WERI-Rb-1 (cell line): ENCODE data around the gene RAB28.

Experiments
- DNase-seq: peaks from one replicate; pipeline ENCODE4 v3.0.0-alpha.2; 2020
- H3K27ac ChIP-seq: fragments of 250-450 bp; sonication (Bioruptor Pico); 2 replicates; pipeline ENCODE4 v1.5.1; 2020; ENCODE audit warnings: mild to moderate bottlenecking, moderate library complexity
- H3K27me3 ChIP-seq: fragments of 250-450 bp; sonication (Bioruptor Pico); 2 replicates; pipeline ENCODE4 v1.5.1; 2021; ENCODE audit warnings: mild to moderate bottlenecking, low read depth, moderate library complexity; ENCODE audit not compliant: insufficient read depth, severe bottlenecking
- H3K36me3 ChIP-seq: fragments of 250-450 bp; sonication (Bioruptor Pico); 2 replicates; pipeline ENCODE4 v1.5.1; 2020; ENCODE audit warnings: mild to moderate bottlenecking, moderate library complexity
- H3K4me3 ChIP-seq: 2 replicates; pipeline ENCODE4 v1.5.1; 2011; ENCODE audit warnings: low read depth, mild to moderate bottlenecking, control low read depth, low read length
- H3K9me3 ChIP-seq: fragments of 250-450 bp; sonication (Bioruptor Pico); 2 replicates; pipeline ENCODE4 v1.5.1; 2021; ENCODE audit warnings: mild to moderate bottlenecking, moderate library complexity; ENCODE audit not compliant: severe bottlenecking
- TF ChIP-seq, protein P1 (sequence below): IDR thresholded peaks from 2 replicates; pipeline ENCODE4 v1.5.1; 2011; ENCODE audit warnings: low read depth, mild to moderate bottlenecking, control low read depth, inconsistent platforms, low read length

RAB28 gene

DNA sequence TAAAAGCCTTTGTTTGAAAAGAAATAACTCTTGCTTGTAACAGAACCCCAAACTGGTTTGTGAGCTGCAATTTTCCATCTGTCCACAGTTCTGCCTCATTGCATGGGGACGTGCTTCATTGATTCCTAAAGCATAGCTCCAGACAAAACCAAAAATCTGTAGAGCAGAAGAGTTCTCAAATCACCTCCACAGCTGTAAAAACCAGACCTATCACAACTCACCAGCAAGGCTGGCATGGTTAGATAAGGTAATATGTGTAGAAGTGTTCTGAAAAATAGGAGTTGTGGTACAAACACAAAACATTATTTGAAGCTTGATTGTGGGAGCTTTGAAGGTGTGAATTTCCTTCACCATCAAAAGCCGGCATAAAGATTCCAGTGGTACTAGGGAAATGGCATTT is 12.5 kb upstream of the RAB28 start:
- TF ChIP-seq, protein P1, sequence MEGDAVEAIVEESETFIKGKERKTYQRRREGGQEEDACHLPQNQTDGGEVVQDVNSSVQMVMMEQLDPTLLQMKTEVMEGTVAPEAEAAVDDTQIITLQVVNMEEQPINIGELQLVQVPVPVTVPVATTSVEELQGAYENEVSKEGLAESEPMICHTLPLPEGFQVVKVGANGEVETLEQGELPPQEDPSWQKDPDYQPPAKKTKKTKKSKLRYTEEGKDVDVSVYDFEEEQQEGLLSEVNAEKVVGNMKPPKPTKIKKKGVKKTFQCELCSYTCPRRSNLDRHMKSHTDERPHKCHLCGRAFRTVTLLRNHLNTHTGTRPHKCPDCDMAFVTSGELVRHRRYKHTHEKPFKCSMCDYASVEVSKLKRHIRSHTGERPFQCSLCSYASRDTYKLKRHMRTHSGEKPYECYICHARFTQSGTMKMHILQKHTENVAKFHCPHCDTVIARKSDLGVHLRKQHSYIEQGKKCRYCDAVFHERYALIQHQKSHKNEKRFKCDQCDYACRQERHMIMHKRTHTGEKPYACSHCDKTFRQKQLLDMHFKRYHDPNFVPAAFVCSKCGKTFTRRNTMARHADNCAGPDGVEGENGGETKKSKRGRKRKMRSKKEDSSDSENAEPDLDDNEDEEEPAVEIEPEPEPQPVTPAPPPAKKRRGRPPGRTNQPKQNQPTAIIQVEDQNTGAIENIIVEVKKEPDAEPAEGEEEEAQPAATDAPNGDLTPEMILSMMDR: no peak
- no peak for DNase-seq
- no peak overlapping the region for H3K4me3 ChIP-seq
- H3K27me3 ChIP-seq: no peaks in the 10 kb centered on the region
- no peaks in the 10 kb centered on the region for H3K9me3 ChIP-seq
- no peaks in the 10 kb centered on the region for H3K36me3 ChIP-seq
- no peak overlapping the region for H3K27ac ChIP-seq

GRCh38 chr4:13495753-13496152 is 11.6 kb upstream of the RAB28 start:
- Histone ChIP-seq H3K4me3 (no peak overlapping the region), H3K9me3 (no peaks in the 10 kb centered on the region), H3K27ac (no peak overlapping the region), H3K27me3 (no peaks in the 10 kb centered on the region), H3K36me3 (no peaks in the 10 kb centered on the region)
- DNase-seq: no peak
- TF ChIP-seq, protein P1: no peak

DNA sequence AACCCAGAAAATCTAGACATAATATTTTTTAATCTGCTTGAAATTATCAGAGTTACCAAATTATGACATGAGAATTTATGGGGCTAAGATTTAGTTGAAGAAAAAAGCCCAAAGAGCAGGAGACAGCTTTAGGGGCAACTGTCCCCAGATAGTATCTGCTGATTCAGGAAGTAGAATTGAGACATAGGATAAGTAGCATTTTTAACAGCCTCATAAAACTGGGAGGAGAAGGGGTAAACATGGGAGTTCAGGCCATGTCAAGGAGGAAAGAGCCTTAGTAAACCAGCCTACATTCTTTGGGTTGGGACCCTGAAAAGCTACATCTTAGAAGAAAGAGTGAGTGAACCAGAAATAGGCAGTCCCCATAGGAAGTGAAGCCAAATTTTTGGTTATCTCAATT is 9.7 kb upstream of the RAB28 start:
- Histone ChIP-seq H3K4me3 (no peak overlapping the region), H3K9me3 (no peaks in the 10 kb centered on the region), H3K36me3 (no peaks in the 10 kb centered on the region), H3K27me3 (no peaks in the 10 kb centered on the region), H3K27ac (no peak overlapping the region)
- TF ChIP-seq, protein P1: no peak
- DNase-seq: no peak

DNA sequence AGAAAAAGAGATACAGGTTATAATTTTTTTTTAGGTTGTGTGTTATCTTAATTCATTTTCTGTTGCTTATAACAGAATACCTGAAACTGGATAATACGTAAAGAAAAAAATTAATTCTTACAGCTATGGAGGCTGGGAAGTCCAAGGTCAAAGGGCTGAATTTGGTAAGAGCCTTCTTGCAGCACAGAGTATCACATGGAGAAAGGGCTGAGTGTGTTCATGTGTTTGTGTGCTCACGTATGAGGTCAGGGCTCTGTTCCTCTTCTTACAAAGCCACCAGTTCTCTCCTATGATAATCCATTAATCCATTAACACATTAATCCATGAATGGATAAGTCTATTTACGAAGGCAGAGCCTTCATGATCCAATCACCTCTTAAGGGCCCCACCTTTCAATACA is 8.6 kb upstream of the RAB28 start:
- Histone ChIP-seq H3K36me3 (no peaks in the 10 kb centered on the region), H3K9me3 (no peaks in the 10 kb centered on the region), H3K4me3 (no peak overlapping the region), H3K27me3 (no peaks in the 10 kb centered on the region), H3K27ac (no peak overlapping the region)
- DNase-seq: no peak
- TF ChIP-seq, protein P1: no peak

GRCh38 chr4:13484749-13485221 is 645 bp upstream of the RAB28 start:
- no peaks in the 10 kb centered on the region for H3K9me3 ChIP-seq
- no peaks in the 10 kb centered on the region for H3K27me3 ChIP-seq
- peak overlapping the region; percentile 67 for H3K4me3 ChIP-seq
- TF ChIP-seq, protein P1: no peak
- peak overlapping the region; percentile 98 for H3K27ac ChIP-seq
- no peak for DNase-seq
- peaks cover 5% of the 10 kb centered on the region; the same call in 1 of the 2 replicates for H3K36me3 ChIP-seq

DNA sequence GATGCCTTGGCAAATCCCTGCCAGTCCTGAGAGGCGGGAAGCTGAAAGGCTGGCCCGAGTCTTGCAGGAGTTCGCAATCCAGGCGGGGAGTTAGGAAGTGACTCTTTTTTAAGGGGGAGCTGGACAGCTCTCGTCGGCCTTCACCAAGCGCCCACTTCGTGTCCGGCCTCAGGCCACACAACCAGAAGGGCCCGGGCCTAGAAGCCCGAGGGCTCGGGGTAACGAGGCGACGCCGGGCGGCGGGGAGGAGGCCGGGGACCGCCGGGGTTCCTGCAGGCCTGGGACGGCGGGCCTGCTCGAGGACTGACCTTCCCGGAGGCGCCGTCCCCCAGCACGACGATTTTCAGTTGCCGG is 395 bp downstream of the RAB28 start:
- Histone ChIP-seq H3K9me3 (no peaks in the 10 kb centered on the region), H3K36me3 (peaks cover 9% of the 10 kb centered on the region), H3K27me3 (no peaks in the 10 kb centered on the region), H3K27ac (peak overlapping the region; percentile 98), H3K4me3 (peak overlapping the region; percentile 67)
- DNase-seq: no peak
- TF ChIP-seq, protein P1: no peak
